HG03558 (cell line): ENCODE results near the gene TMEM117.

Experiments used
- ATAC-seq: cut with Tn5 transposase; IDR thresholded peaks from one replicate; pipeline ENCODE4 v1.9.1; 2021; ENCODE audit warnings: moderate number of reproducible peaks; ENCODE audit not compliant: unreplicated experiment; ENCODE audit errors: extremely low read depth

The TMEM117 gene

GRCh38 chr12:44403185-44403584, 567.3 kb downstream of the TMEM117 start:
- no peak for ATAC-seq

GRCh38 chr12:44405297-44405696, 569.4 kb downstream of the TMEM117 start:
- ATAC-seq: no peak

GRCh38 chr12:44422559-44422958, 586.7 kb downstream of the TMEM117 start:
- no peak for ATAC-seq

- ATAC-seq: no peak
Measured at GRCh38 chr12:44428825-44429224, 592.9 kb downstream of the TMEM117 start.

GRCh38 chr12:44431647-44432343, 595.9 kb downstream of the TMEM117 start:
- peak; percentile 85 for ATAC-seq

GRCh38 chr12:44433659-44434058, 597.8 kb downstream of the TMEM117 start:
- no peak for ATAC-seq

- no peak for ATAC-seq
Measured at GRCh38 chr12:44436756-44437155, 600.9 kb downstream of the TMEM117 start.
